HEK293 (cell line): ENCODE measurements around the gene GET3.
A peak's percentile ranks its signal among the peaks of the same experiment; 100 is the strongest.

Experiments used
- CTCF ChIA-PET: fragments of 350-600 bp; formaldehyde crosslinking; extraction: SDS; loops from one replicate; lab custom pipeline; 2021; ENCODE audit warnings: antibody characterized with exemption; lab: Yijun Ruan, JAX
- POLR2A ChIA-PET: fragments of 300-600 bp; formaldehyde crosslinking; extraction: SDS; loops from one replicate; lab custom pipeline; 2020; ENCODE audit warnings: antibody characterized with exemption, inconsistent platforms; lab: Yijun Ruan, JAX
- H3K27ac ChIP-seq: fragments of 200-500 bp; sonication (Bioruptor generic); 2 replicates; pipeline ENCODE4 v1.5.1; 2014; ENCODE audit warnings: low read depth, low read length, control low read depth, inconsistent platforms; ENCODE audit errors: extremely low read depth
- H3K36me3 ChIP-seq, 2 experiments: fragments of 200-500 bp in 1 of 2; sonication (Bioruptor generic) in 1 of 2; 1 replicate in 1 of 2; 2 replicates in 1 of 2; pipeline ENCODE4 v1.5.1; 2014 to 2017; ENCODE audit warnings: inconsistent platforms in 2 of 2, low read length in 2 of 2; ENCODE audit not compliant: control insufficient read depth in 2 of 2, insufficient read depth in 1 of 2
- H3K4me1 ChIP-seq: fragments of 200-500 bp; sonication (Bioruptor generic); 2 replicates; pipeline ENCODE4 v1.5.1; 2014; ENCODE audit warnings: mild to moderate bottlenecking, low read length, inconsistent platforms; ENCODE audit not compliant: control insufficient read depth, insufficient read depth
- H3K4me3 ChIP-seq: 2 replicates; pipeline ENCODE4 v1.5.1; 2011; ENCODE audit warnings: low read depth, mild to moderate bottlenecking, control low read depth, low read length, moderate library complexity
- H3K9me3 ChIP-seq: fragments of 200-500 bp; sonication (Bioruptor generic); 2 replicates; pipeline ENCODE4 v1.5.1; 2014; ENCODE audit warnings: low read depth, low read length, inconsistent platforms; ENCODE audit not compliant: control insufficient read depth, insufficient read depth
- AEBP2 ChIP-seq: fragments of 450-650 bp; formaldehyde crosslinking; IDR thresholded peaks from 2 replicates; pipeline ENCODE4 v1.5.1; 2016; ENCODE audit warnings: missing biosample characterization, missing genetic modification characterization, borderline replicate concordance
- BCL11B ChIP-seq: fragments of 450-650 bp; formaldehyde crosslinking; IDR thresholded peaks from 2 replicates; pipeline ENCODE4 v1.5.1; 2016; ENCODE audit warnings: low read depth, missing biosample characterization, missing genetic modification characterization
- CTCF ChIP-seq: fragments of 450-650 bp; formaldehyde crosslinking; IDR thresholded peaks from 2 replicates; pipeline ENCODE4 v1.5.1; 2016; ENCODE audit warnings: missing biosample characterization, missing genetic modification characterization
- ELK4 ChIP-seq: IDR thresholded peaks from 2 replicates; pipeline ENCODE4 v1.6.1; 2011; ENCODE audit warnings: mild to moderate bottlenecking, low read depth, low read length, borderline replicate concordance
- GLI4 ChIP-seq: fragments of 450-650 bp; formaldehyde crosslinking; IDR thresholded peaks from 2 replicates; pipeline ENCODE4 v1.5.1; 2016; ENCODE audit warnings: missing biosample characterization, missing genetic modification characterization
- HIC1 ChIP-seq: fragments of 450-650 bp; formaldehyde crosslinking; IDR thresholded peaks from 2 replicates; pipeline ENCODE4 v1.5.1; 2016; ENCODE audit warnings: missing biosample characterization, missing genetic modification characterization
- HOXA7 ChIP-seq: sonication (generic); formaldehyde crosslinking; IDR thresholded peaks from 2 replicates; pipeline ENCODE4 v1.8.1; 2022; ENCODE audit warnings: missing genetic modification reagents, borderline replicate concordance
- HOXD13 ChIP-seq: sonication (generic); formaldehyde crosslinking; IDR thresholded peaks from 2 replicates; pipeline ENCODE4 v1.8.0; 2022; ENCODE audit warnings: missing genetic modification reagents, borderline replicate concordance
- KLF9 ChIP-seq: fragments of 450-650 bp; formaldehyde crosslinking; IDR thresholded peaks from 2 replicates; pipeline ENCODE4 v1.5.1; 2016; ENCODE audit warnings: missing biosample characterization, missing genetic modification characterization, low read depth
- REST ChIP-seq: fragments of 450-650 bp; formaldehyde crosslinking; IDR thresholded peaks from 2 replicates; pipeline ENCODE4 v1.5.1; 2016; ENCODE audit warnings: missing biosample characterization, missing genetic modification characterization
- SP3 ChIP-seq: fragments of 450-650 bp; formaldehyde crosslinking; IDR thresholded peaks from 2 replicates; pipeline ENCODE4 v1.5.1; 2016; ENCODE audit warnings: missing biosample characterization, missing genetic modification characterization
- YY2 ChIP-seq: fragments of 450-650 bp; formaldehyde crosslinking; IDR thresholded peaks from 2 replicates; pipeline ENCODE4 v1.5.1; 2016; ENCODE audit warnings: missing biosample characterization, missing genetic modification characterization
- ZEB2 ChIP-seq: fragments of 450-650 bp; formaldehyde crosslinking; IDR thresholded peaks from 2 replicates; pipeline ENCODE4 v1.5.1; 2016; ENCODE audit warnings: missing biosample characterization, missing genetic modification characterization
- ZFP41 ChIP-seq: fragments of 450-650 bp; formaldehyde crosslinking; IDR thresholded peaks from 2 replicates; pipeline ENCODE4 v1.5.1; 2016; ENCODE audit warnings: missing biosample characterization, missing genetic modification characterization, borderline replicate concordance
- ZFP69B ChIP-seq: fragments of 450-650 bp; formaldehyde crosslinking; IDR thresholded peaks from 2 replicates; pipeline ENCODE4 v1.5.1; 2016; ENCODE audit warnings: missing biosample characterization, missing genetic modification characterization
- ZNF184 ChIP-seq: fragments of 450-650 bp; IDR thresholded peaks from 2 replicates; pipeline ENCODE4 v1.5.1; 2018; ENCODE audit warnings: missing biosample characterization, mild to moderate bottlenecking, missing genetic modification characterization
- ZNF398 ChIP-seq: fragments of 450-650 bp; formaldehyde crosslinking; IDR thresholded peaks from 2 replicates; pipeline ENCODE4 v1.5.1; 2017; ENCODE audit warnings: missing biosample characterization, missing genetic modification characterization
- ZNF449 ChIP-seq: fragments of 450-650 bp; formaldehyde crosslinking; IDR thresholded peaks from 2 replicates; pipeline ENCODE4 v1.5.1; 2017; ENCODE audit warnings: missing biosample characterization, mild to moderate bottlenecking, missing genetic modification characterization, moderate library complexity
- ZNF473 ChIP-seq: fragments of 450-650 bp; formaldehyde crosslinking; IDR thresholded peaks from 2 replicates; pipeline ENCODE4 v1.5.1; 2017; ENCODE audit warnings: missing biosample characterization, missing genetic modification characterization
- ZNF654 ChIP-seq: fragments of 450-650 bp; formaldehyde crosslinking; IDR thresholded peaks from 2 replicates; pipeline ENCODE4 v1.5.1; 2016; ENCODE audit warnings: low read depth, missing biosample characterization, missing genetic modification characterization
- ZNF664 ChIP-seq: fragments of 450-650 bp; formaldehyde crosslinking; IDR thresholded peaks from 2 replicates; pipeline ENCODE4 v1.5.1; 2016; ENCODE audit warnings: missing biosample characterization, missing genetic modification characterization
- ZNF76 ChIP-seq: fragments of 450-650 bp; formaldehyde crosslinking; IDR thresholded peaks from 2 replicates; pipeline ENCODE4; 2016; ENCODE audit warnings: low read depth, missing biosample characterization, missing genetic modification characterization, borderline replicate concordance

GET3 gene

GRCh38 chr19:12791345-12792050 lies 54.2 kb downstream of the GET3 start, which contains the start of gene JUNB:
Gene JUNB (plus strand): TSS chr19:12791486. CDS start chr19:12791772, 286 bp downstream.
- H3K4me3 ChIP-seq: peak within 1 kb of the TSS; percentile 43
- H3K9me3 ChIP-seq: no peaks in the 10 kb centered on the region
- H3K27ac ChIP-seq: peak within 1 kb of the TSS; percentile 58; the same call in 1 of the 2 replicates
- no peaks in the 10 kb centered on the region; a peak in 1 of 3 replicates for H3K36me3 ChIP-seq
- peaks cover 21% of the 10 kb centered on the region for H3K4me1 ChIP-seq
- POLR2A ChIA-PET: interaction anchor here (0.8 to 3.6 kb wide), 19 partner anchors 8 to 142 kb away, joined by 3 to 42 read pairs (median 4); partner anchors contain the start of genes DHPS, DNASE2, FARSA and PRDX2
- CTCF ChIA-PET: interaction anchor here (0.6 to 16.5 kb wide), 5 partner anchors 14 to 74 kb away, joined by 4 to 386 read pairs (median 5); partner anchors contain the start of gene HOOK2
- TF ChIP-seq ZNF449 (tag by site-specific recombination) (peak; percentile 67), ZNF184 (tag by site-specific recombination) (peak; percentile 61; the same call in 1 of the 2 replicates), AEBP2 (no peak), BCL11B (tag by site-specific recombination) (0 out of 2 replicates have a peak, but pooled peaks have one; percentile 11), ZNF398 (peak; percentile 50; the same call in 1 of the 2 replicates), ZNF664 (tag by site-specific recombination) (no peak), GLI4 (peak; percentile 53; the same call in 1 of the 2 replicates), ZFP41 (no peak), ELK4 (no peak), ZNF473 (tag by site-specific recombination) (no peak), SP3 (peak; percentile 80), ZEB2 (tag by site-specific recombination) (peak; percentile 79), HIC1 (no peak), ZFP69B (tag by site-specific recombination) (peak; percentile 30; the same call in 1 of the 2 replicates), REST (tag by site-specific recombination) (peak; percentile 31; the same call in 1 of the 2 replicates), ZNF76 (peak; percentile 70; the same call in 1 of the 2 replicates), HOXA7 (no peak), CTCF (tag by site-specific recombination) (peak; percentile 49; the same call in 1 of the 2 replicates), HOXD13 (CRISPR knock-in tag) (0 out of 2 replicates have a peak, but pooled peaks have one; percentile 8), KLF9 (tag by site-specific recombination) (peak; percentile 5; the same call in 1 of the 2 replicates), YY2 (tag by site-specific recombination) (peak; percentile 31; the same call in 1 of the 2 replicates), ZNF654 (tag by site-specific recombination) (no peak)
